Ovary (tissue), 9 donors: ENCODE data around the gene WDR82. TPM values are rescaled to one million over a fixed set of nuclear protein-coding genes. Genes with fewer than 3 reads are reported as not detected.

Source experiments
- DNase-seq, 5 donors: peaks; one replicate each; pipeline ENCODE4 v3.0.0-alpha.2; 2019 to 2020
- H3K27ac ChIP-seq, 2 donors: fragments of 200-600 bp; one replicate each; pipeline versions ENCODE4 v1.5.1 to v1.8.0; 2019 to 2022
- H3K27me3 ChIP-seq: fragments of 200-600 bp; one replicate; pipeline ENCODE4 v1.8.0; 2022
- H3K36me3 ChIP-seq: fragments of 200-600 bp; sonication (generic); one replicate; pipeline ENCODE4 v1.5.1; 2019
- H3K4me1 ChIP-seq: one replicate; pipeline ENCODE4 v1.8.1; 2013; ENCODE audit warnings: mild to moderate bottlenecking, moderate library complexity; ENCODE audit not compliant: insufficient read depth
- H3K4me3 ChIP-seq: fragments of 200-600 bp; sonication (generic); one replicate; pipeline ENCODE4 v1.5.1; 2017
- H3K9me3 ChIP-seq, 2 donors: fragments of 200-600 bp in 1 of 2; sonication (generic) in 1 of 2; one replicate each; pipeline versions ENCODE4 v1.5.1 to v1.8.1; 2013 to 2019; ENCODE audit warnings: mild to moderate bottlenecking in 1 of 2, moderate library complexity in 1 of 2
- CTCF ChIP-seq, 3 donors: fragments of 450-650 bp in 2 of 3; fragments of 200-600 bp in 1 of 3; IDR thresholded peaks; one replicate each; pipeline versions ENCODE4 v1.5.1 to v1.8.0; 2016 to 2022; ENCODE audit warnings: antibody characterized with exemption in 3 of 3, mild to moderate bottlenecking in 1 of 3
- EP300 ChIP-seq: sonication (generic); formaldehyde crosslinking; IDR thresholded peaks from one replicate; pipeline ENCODE4 v1.6.1; 2017; ENCODE audit warnings: antibody characterized with exemption
- POLR2A ChIP-seq: fragments of 450-650 bp; IDR thresholded peaks from one replicate; pipeline ENCODE4 v1.6.1; 2017; ENCODE audit warnings: antibody characterized with exemption, mild to moderate bottlenecking, moderate library complexity
- WGBS, 3 donors: extraction: QIAGEN DNeasy Blood & Tissue Kit in 1 of 3; methylation state at CpG; one replicate each; pipeline versions ENCODE4 v1.1.5 to v1.1.7; 2013 to 2017; 5-methylcytosine and 5-hydroxymethylcytosine counted together
- intact Hi-C, 4 donors: fragments of 100-400 bp; cut with DNase I; formaldehyde crosslinking; loops; one replicate each; pipeline versions ENCODE4 v1.11.0 to v1.15.1; 2022 to 2023
- polyA plus RNA-seq, 2 donors: library from polyadenylated mRNA; stranded (reverse); fragments of 200-250 nt in 1 of 2; fragments of 350-450 nt in 1 of 2; fragmentation: Illumina TruSeq in 1 of 2; extraction: RNeasy Lipid Tissue Mini Kit (QIAGEN cat#74804) in 1 of 2; gene quantifications; one replicate each; pipeline ENCODE4 v1.2.3, GENCODE V29; 2013 to 2014
- total RNA-seq, 7 donors: library from RNA; depleted of rRNA in 2 of 7; stranded (reverse); fragments of >200 nt in 2 of 7; fragmentation: NEBNext Ultra II Directional in 3 of 7; extraction: Animal tissue kit (Norgen Biotek cat#: 25700) in 3 of 7; gene quantifications; one replicate each; pipeline versions ENCODE4 v1.1.0 to v1.2.4, GENCODE V29; 2016 to 2023
- donor health status: DM: no; HTN: no; CAD: no; lungs with moderate emphysema.
- donor health status: DM: no; HTN: no; CAD: no.
- donor health status: Bipolar disorder and iron deficiency.
- donor health status: DM: yes; HTN: yes; CAD: no.
- donor health status: DM: no; HTN: no; CAD: no.
- donor health status: DM: yes; HTN: yes; CAD: no.

WDR82 gene
- total and polyA plus RNA-seq, 9 donors, result 36.4 to 110 (median 95.2) TPM

GRCh38 chr3:52248165-52248541 is 30.3 kb downstream of the WDR82 start:
- DNase-seq, result peak in 1 of 5 donors; percentile 14
- Histone ChIP-seq H3K36me3 (no peaks in the 10 kb centered on the region), H3K27me3 (no peaks in the 10 kb centered on the region), H3K4me1 (peaks cover 5% of the 10 kb centered on the region), H3K4me3 (no peak overlapping the region), H3K27ac (no peak overlapping the region), H3K9me3 (no peaks in the 10 kb centered on the region)
- 85 to 91% (median 88%) methylated on average over 10 of the region's 10 CpGs for WGBS, 3 donors
- TF ChIP-seq EP300 (no peak), POLR2A (no peak), CTCF (IDR thresholded peaks at IDR 0.05) (no peak)
- intact Hi-C loops, result no loop called here

- Histone ChIP-seq H3K27ac (no peak overlapping the region), H3K27me3 (no peaks in the 10 kb centered on the region), H3K4me1 (peaks cover 5% of the 10 kb centered on the region), H3K36me3 (no peaks in the 10 kb centered on the region), H3K9me3 (no peaks in the 10 kb centered on the region), H3K4me3 (no peak overlapping the region)
- intact Hi-C loops, result no loop called here
- DNase-seq, result no peak
- TF ChIP-seq CTCF (IDR thresholded peaks at IDR 0.05) (no peak), EP300 (no peak), POLR2A (no peak)
- 94 to 97% (median 96%) methylated on average over 7 of the region's 7 CpGs for WGBS, 3 donors
These were observed 30.9 kb downstream of the WDR82 start for GRCh38 chr3:52247409-52248164.

GRCh38 chr3:52246728-52247408 is 31.6 kb downstream of the WDR82 start:
- H3K36me3 ChIP-seq, result no peaks in the 10 kb centered on the region
- peak in 1 of 5 donors; percentile 19 for DNase-seq
- WGBS, 3 donors, result 85 to 89% (median 87%) methylated on average over 14 of the region's 14 CpGs
- H3K9me3 ChIP-seq, result no peaks in the 10 kb centered on the region
- no peak overlapping the region for H3K4me3 ChIP-seq
- peak overlapping the region; percentile 73 to 83 for H3K27ac ChIP-seq
- H3K4me1 ChIP-seq, result peaks cover 5% of the 10 kb centered on the region
- intact Hi-C loops, result no loop called here
- no peak for TF ChIP-seq POLR2A
- no peak for TF ChIP-seq CTCF (IDR thresholded peaks at IDR 0.05)
- no peak for TF ChIP-seq EP300
- no peaks in the 10 kb centered on the region for H3K27me3 ChIP-seq

- H3K36me3 ChIP-seq, result no peaks in the 10 kb centered on the region
- peak overlapping the region; percentile 43 for H3K4me3 ChIP-seq
- H3K27me3 ChIP-seq, result no peaks in the 10 kb centered on the region
- no peak for DNase-seq
- 19 to 21% (median 20%) methylated on average over 8 of the region's 8 CpGs for WGBS, 3 donors
- intact Hi-C loops, result no loop called here
- H3K4me1 ChIP-seq, result peaks cover 5% of the 10 kb centered on the region
- TF ChIP-seq CTCF (IDR thresholded peaks at IDR 0.05) (no peak), POLR2A (no peak), EP300 (no peak)
- peak overlapping the region; percentile 73 to 83 for H3K27ac ChIP-seq
- H3K9me3 ChIP-seq, result no peaks in the 10 kb centered on the region
These were observed 32.2 kb downstream of the WDR82 start for GRCh38 chr3:52246264-52246620.
